ENCODE results near the gene THAP4. TPM values are rescaled to one million over a fixed set of nuclear protein-coding genes. Genes with fewer than 3 reads are reported as not detected.
A peak's percentile ranks its signal among the peaks of the same experiment; 100 is the strongest.

Gene THAP4
- total RNA-seq, 2 donors from 2014 or later, result 66.6 to 68.0 TPM

DNA sequence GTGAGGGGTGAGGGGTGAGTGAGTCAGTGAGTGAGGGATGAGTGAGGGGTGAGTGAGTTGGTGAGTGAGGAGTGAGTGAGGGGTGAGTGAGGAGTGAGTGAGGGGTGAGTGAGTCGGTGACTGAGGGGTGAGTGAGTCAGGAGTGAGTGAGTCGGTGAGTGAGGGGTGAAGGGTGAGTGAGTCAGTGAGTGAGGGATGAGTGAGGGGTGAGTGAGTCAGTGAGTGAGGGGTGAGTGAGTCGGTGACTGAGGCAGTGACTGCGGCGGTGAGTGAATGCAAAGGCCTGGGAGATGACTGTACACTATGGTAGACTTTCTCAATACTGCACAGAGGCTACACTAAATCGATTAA lies 16.6 kb downstream of the THAP4 start:
- no peaks in the 10 kb centered on the region for H3K9me3 ChIP-seq
- H3K27me3 ChIP-seq, result no peaks in the 10 kb centered on the region
- DNase-seq, result no peak
- H3K36me3 ChIP-seq, result no peaks in the 10 kb centered on the region
- no peaks in the 10 kb centered on the region for H3K4me1 ChIP-seq
- H3K4me3 ChIP-seq, result no peak overlapping the region
- TF ChIP-seq, protein P1, sequence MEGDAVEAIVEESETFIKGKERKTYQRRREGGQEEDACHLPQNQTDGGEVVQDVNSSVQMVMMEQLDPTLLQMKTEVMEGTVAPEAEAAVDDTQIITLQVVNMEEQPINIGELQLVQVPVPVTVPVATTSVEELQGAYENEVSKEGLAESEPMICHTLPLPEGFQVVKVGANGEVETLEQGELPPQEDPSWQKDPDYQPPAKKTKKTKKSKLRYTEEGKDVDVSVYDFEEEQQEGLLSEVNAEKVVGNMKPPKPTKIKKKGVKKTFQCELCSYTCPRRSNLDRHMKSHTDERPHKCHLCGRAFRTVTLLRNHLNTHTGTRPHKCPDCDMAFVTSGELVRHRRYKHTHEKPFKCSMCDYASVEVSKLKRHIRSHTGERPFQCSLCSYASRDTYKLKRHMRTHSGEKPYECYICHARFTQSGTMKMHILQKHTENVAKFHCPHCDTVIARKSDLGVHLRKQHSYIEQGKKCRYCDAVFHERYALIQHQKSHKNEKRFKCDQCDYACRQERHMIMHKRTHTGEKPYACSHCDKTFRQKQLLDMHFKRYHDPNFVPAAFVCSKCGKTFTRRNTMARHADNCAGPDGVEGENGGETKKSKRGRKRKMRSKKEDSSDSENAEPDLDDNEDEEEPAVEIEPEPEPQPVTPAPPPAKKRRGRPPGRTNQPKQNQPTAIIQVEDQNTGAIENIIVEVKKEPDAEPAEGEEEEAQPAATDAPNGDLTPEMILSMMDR (IDR thresholded peaks at IDR 0.05), result no peak
- no peak overlapping the region for H3K27ac ChIP-seq
- intact Hi-C loops (cut with DNase I), result no loop called here
- H3K9ac ChIP-seq (ENCODE audit: low read depth in 2 of 2, low read length in 2 of 2), result no peak overlapping the region

DNA sequence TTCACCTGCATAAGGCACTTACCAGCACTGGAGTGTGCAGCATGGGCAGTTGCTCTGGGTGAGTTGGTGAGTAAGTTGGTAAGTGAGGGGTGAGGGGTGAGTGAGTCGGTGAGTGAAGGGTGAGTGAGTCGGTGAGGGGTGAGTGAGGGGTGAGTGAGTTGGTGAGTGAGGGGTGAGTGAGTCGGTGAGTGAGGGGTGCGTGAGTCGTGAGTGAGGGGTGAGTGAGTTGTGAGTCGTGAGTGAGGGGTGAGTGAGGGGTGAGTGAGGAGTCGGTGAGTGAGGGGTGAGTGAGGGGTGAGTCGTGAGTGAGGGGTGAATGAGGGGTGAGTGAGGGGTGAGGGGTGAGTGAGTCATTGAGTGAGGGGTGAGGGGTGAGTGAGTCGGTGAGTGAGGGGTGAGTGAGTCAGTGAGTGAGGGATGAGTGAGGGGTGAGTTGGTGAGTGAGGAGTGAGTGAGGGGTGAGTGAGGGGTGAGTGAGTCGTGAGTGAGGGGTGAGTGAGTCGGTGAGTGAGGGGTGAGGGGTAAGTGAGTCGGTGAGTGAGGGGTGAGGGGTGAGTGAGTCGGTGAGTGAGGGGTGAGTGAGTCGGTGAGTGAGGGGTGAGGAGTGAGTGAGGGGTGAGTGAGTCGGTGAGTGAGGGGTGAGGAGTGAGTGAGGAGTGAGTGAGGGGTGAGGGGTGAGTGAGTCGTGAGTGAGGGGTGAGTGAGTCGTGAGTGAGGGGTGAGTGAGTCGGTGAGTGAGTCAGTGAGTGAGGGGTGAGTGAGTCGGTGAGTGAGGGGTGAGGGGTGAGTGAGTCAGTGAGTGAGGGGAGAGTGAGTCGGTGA lies 17.1 kb downstream of the THAP4 start:
- no peak overlapping the region for H3K4me3 ChIP-seq
- no peaks in the 10 kb centered on the region for H3K9me3 ChIP-seq
- no peak for DNase-seq
- no peak overlapping the region for H3K27ac ChIP-seq
- no peaks in the 10 kb centered on the region for H3K36me3 ChIP-seq
- H3K9ac ChIP-seq (ENCODE audit: low read depth in 2 of 2, low read length in 2 of 2), result no peak overlapping the region
- intact Hi-C loops (cut with DNase I), result no loop called here
- H3K4me1 ChIP-seq, result no peaks in the 10 kb centered on the region
- TF ChIP-seq, protein P1 (IDR thresholded peaks at IDR 0.05), result no peak
- H3K27me3 ChIP-seq, result no peaks in the 10 kb centered on the region

DNA sequence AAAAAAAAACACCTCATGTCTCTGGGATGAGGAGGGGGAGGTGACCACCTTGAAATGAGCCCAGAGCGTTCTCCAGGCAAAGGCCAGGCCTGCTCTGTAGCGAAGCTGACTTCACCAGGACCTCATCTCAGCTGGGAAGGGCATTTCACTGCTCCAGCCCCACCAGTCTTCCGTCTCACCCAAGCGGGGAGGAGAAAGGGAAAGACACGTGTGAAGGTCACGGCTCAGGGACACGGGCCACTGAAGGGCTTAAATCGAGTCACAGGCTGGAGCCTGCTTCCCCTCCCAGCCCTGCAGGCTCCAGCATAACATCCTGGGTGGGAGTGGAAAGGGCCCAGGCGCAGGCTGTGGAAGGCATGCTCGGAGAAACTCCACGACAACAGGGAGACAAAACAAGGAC lies 18.1 kb downstream of the THAP4 start:
- intact Hi-C loops (cut with DNase I), result no loop called here
- no peak overlapping the region for H3K4me3 ChIP-seq
- no peaks in the 10 kb centered on the region for H3K36me3 ChIP-seq
- H3K9me3 ChIP-seq, result no peaks in the 10 kb centered on the region
- no peak for DNase-seq
- TF ChIP-seq, protein P1 (IDR thresholded peaks at IDR 0.05), result no peak
- no peaks in the 10 kb centered on the region for H3K27me3 ChIP-seq
- H3K9ac ChIP-seq (ENCODE audit: low read depth in 2 of 2, low read length in 2 of 2), result no peak overlapping the region
- no peak overlapping the region for H3K27ac ChIP-seq
- no peaks in the 10 kb centered on the region for H3K4me1 ChIP-seq

DNA sequence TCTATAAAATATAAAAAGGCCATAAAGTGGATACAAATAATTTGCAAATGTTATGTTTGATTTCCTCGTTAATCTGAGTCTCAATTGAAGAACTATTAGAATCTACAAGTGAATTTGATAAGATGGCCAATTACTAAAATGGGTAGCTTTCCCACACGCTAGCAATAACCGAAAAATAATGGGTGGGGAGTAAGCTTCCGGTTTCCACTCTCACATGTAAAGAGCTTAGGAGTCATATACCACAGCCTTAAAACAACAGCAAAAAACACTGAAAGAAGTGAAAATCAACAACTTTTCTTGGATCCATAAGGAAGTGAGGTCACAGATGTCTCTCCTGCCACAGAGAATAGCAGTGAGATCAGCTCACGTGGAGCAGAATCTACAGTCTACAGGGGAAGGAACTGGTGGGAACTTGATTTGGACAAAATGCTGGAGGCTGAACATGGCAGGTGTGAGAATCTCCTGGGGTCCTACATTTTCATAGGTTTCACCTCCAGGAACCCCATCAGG lies 18.6 kb downstream of the THAP4 start:
- no peaks in the 10 kb centered on the region for H3K27me3 ChIP-seq
- no peak overlapping the region for H3K4me3 ChIP-seq
- H3K27ac ChIP-seq, result no peak overlapping the region
- no peak overlapping the region for H3K9ac ChIP-seq (ENCODE audit: low read depth in 2 of 2, low read length in 2 of 2)
- intact Hi-C loops (cut with DNase I), result no loop called here
- DNase-seq, result no peak
- no peaks in the 10 kb centered on the region for H3K36me3 ChIP-seq
- no peaks in the 10 kb centered on the region for H3K9me3 ChIP-seq
- no peaks in the 10 kb centered on the region for H3K4me1 ChIP-seq
- TF ChIP-seq, protein P1 (IDR thresholded peaks at IDR 0.05), result no peak

DNA sequence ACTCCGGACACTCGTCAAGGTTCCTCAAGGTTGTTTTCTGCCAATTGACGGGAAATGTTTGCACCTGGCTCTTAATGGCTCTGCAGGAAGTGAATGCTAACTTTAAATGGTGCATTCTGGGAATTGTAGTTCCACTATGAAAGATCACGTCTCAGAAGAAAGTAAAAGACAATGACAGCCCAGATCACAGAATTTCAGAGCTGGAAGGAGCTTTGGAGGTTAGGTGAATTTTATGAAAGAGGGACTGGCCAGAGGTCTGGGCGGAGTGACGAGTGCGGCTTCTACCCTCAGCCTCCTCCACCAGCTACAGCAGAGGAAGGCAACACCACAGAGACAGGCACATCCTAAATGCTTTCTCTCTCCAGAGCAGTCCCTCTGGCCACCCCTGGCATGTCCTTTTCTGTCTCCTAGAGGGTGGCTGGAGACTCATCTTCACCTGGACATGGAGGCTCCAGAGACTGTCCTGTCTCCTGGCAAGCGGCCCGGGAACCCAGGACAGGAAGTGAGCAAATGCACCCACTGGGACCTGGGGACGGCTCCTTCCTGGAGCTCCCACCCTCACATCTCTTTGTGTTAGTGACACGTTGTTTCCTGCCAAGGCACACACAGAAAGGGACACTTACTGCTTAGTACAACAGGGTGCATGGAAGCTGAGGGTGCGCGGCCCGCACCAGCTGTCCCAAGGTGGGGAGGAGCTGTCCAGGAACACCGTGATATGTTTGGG lies 19.4 kb downstream of the THAP4 start:
- TF ChIP-seq, protein P1 (IDR thresholded peaks at IDR 0.05), result no peak
- Histone ChIP-seq H3K9ac (ENCODE audit: low read depth in 2 of 2, low read length in 2 of 2) (peak overlapping the region in 1 of 2 donors; percentile 48), H3K36me3 (no peaks in the 10 kb centered on the region), H3K4me3 (peak overlapping the region; percentile 10), H3K27me3 (no peaks in the 10 kb centered on the region), H3K4me1 (no peaks in the 10 kb centered on the region), H3K27ac (peak overlapping the region; percentile 10), H3K9me3 (no peaks in the 10 kb centered on the region)
- DNase-seq, result no peak
- intact Hi-C loops (cut with DNase I), result no loop called here
